Epithelial cell of proximal tubule (primary cell): ENCODE measurements around the gene LRRC38. TPM values are rescaled to one million over a fixed set of nuclear protein-coding genes. Genes with fewer than 3 reads are reported as not detected.

Source experiments
- DNase-seq: peaks from one replicate; pipeline ENCODE4 v3.0.0-alpha.2; 2011; ENCODE audit warnings: low read depth
- H3K4me3 ChIP-seq: 2 replicates; pipeline ENCODE4 v1.5.1; 2011; ENCODE audit warnings: low read depth, mild to moderate bottlenecking, low read length
- total RNA-seq: library from RNA; depleted of rRNA; stranded (reverse); fragments of >200 nt; gene quantifications from 2 replicates; pipeline ENCODE4 v1.2.3, GENCODE V29; 2015
- TF ChIP-seq, protein P1 (sequence below): conservative IDR thresholded peaks from 2 replicates; pipeline ENCODE4 v1.5.1; 2012; ENCODE audit warnings: low read depth, mild to moderate bottlenecking, low read length

Gene LRRC38
- total RNA-seq, 1 donor from 2014 or later: not detected

DNA sequence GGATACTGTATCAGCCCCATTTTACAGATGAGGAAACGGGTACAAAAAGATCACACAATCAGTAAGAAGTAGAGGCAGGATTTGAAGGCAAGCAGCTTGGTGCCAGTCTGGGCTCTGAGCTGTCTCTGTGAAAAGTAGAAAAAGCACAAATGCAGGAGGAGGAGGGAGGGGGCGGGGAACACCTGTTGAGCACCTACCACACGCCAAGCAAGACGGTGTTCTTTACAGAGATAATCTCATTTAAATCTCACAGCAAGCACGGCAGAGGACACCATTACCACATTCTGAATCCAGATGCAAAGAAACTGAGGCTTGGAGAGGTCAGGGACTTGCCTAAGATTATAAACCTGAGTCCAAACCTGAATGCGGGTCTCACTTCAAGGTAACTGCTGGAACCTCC lies 3.3 kb downstream of the LRRC38 start:
- DNase-seq: no peak
- TF ChIP-seq, protein P1, sequence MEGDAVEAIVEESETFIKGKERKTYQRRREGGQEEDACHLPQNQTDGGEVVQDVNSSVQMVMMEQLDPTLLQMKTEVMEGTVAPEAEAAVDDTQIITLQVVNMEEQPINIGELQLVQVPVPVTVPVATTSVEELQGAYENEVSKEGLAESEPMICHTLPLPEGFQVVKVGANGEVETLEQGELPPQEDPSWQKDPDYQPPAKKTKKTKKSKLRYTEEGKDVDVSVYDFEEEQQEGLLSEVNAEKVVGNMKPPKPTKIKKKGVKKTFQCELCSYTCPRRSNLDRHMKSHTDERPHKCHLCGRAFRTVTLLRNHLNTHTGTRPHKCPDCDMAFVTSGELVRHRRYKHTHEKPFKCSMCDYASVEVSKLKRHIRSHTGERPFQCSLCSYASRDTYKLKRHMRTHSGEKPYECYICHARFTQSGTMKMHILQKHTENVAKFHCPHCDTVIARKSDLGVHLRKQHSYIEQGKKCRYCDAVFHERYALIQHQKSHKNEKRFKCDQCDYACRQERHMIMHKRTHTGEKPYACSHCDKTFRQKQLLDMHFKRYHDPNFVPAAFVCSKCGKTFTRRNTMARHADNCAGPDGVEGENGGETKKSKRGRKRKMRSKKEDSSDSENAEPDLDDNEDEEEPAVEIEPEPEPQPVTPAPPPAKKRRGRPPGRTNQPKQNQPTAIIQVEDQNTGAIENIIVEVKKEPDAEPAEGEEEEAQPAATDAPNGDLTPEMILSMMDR: no peak
- no peak overlapping the region for H3K4me3 ChIP-seq

DNA sequence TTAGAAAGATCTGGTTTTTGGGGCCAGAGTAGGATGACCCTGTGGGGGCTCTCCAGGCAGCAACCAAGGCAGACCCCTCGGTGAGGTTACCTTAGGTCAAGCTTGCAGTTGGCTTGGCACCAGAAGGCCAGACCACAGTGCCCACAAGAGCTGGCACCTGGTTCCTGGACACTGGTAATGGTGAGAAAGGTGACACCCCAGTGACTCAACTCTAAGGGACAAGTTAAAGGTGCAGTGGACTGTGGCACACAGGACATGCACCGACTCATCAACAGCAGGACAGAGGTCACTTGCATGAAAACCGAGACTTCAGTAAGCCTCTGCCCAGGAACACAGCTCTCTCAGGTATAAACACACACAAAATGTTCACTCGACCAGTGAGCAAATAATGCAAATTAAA lies 6.7 kb downstream of the LRRC38 start:
- H3K4me3 ChIP-seq: no peak overlapping the region
- DNase-seq: no peak
- TF ChIP-seq, protein P1: no peak

DNA sequence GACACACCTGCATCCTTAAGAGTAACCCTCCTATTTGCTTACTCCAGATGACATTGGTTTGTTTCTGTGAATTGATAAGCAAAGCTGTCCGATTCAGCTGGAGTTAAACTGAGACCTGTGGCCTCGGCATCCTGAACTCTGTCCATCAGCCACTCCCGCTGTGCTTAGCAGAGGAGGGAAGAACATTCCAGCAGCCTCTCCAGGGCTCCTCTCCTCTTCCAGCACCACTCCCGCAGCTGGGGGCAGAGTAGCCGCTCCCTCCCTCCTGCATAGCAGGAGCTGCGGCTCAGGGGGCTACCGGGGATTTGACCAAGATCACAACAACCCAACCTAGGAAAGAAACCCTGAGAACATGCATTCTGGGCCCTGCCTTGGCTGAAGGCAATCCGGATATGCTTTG lies 8.8 kb downstream of the LRRC38 start:
- TF ChIP-seq, protein P1: no peak
- no peak overlapping the region for H3K4me3 ChIP-seq
- no peak for DNase-seq

DNA sequence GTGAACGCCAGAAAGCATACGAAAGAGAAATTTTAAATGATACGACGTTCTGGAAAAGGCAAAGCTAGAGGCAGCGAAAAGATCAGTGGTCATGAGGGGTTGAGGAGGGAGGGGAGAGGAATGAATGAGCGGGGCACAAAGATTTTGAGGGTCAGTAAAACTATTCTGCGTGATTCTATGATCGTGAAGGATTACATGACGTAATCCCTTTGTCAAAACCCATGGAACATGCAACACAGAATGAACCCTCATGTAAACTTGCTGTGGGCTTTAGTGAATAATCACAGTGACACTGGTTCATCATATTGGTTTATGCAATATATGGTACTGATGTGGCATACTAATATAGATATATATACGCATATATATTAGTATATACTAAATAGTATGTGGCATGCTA lies 13.0 kb downstream of the LRRC38 start:
- TF ChIP-seq, protein P1: no peak
- no peak for DNase-seq
- no peak overlapping the region for H3K4me3 ChIP-seq

DNA sequence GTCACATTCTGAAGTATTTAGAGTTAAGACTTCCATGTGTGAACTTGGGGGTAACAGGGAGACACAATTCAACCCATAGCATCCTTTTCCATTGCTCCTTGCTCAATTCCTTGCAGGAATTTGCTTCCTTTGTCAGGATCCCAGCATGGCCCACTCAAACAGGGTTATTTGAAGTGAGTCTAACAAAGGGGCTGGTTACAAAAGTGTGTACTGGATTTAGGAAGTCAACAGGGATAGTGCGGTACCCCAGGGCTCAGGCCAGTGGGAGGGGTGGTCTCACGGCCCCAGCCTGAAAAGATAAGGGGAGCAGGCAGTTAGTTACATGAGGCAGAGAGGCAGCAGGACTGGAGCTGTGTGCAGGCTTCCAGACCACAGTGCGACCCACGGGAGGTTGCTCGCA lies 14.4 kb downstream of the LRRC38 start:
- TF ChIP-seq, protein P1: no peak
- no peak overlapping the region for H3K4me3 ChIP-seq
- no peak for DNase-seq

DNA sequence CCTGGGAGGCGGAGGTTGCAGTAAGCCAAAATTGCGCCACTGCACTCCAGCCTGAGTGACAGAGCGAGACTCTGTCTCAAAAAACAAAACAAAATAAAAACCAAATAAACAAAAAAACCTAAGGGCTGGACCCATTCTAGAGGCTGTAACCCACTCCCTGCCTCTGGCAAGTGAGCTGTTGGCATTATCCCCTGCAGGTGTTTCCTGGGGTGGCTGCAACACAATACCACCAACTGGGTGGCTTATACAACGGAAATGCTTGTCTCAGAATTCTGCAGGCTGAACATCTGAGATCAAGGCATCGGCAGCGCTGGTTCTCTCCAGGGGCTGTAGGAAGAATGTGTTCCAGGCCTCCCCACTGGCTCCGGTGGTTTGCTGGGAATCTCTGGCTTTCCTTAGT lies 15.2 kb downstream of the LRRC38 start:
- no peak for DNase-seq
- TF ChIP-seq, protein P1: no peak
- H3K4me3 ChIP-seq: no peak overlapping the region

DNA sequence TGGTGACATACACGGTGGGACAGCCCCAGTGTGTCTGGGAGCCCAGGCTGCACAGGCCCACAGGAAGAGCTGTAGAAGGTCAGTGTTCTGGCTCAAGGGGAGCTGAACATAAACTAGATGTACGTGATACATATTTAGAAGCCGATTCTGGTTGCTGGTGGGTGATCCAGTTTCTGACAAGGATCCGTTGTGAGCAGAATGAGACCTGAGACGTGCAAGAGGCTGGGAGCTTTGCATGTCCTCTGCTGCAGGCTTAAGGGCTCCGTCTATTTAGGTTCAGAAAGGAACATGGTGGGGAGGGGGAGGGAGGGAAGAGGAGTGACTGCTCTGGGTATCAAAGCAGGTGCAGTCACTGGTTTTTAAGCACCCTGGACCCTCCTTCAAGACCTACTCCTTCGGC lies 18.6 kb downstream of the LRRC38 start:
- DNase-seq: no peak
- no peak overlapping the region for H3K4me3 ChIP-seq
- TF ChIP-seq, protein P1: no peak
